Measurements from ENCODE around the gene NKAIN2.

GRCh38 chr6:124467366-124467765, 663.7 kb downstream of the NKAIN2 start:
- TF ChIP-seq POLR2AphosphoS5 (IDR thresholded peaks at IDR 0.05) (no peak), POLR2A (IDR thresholded peaks at IDR 0.05) (no peak)
